ENCODE measurements around the gene ZNF627. TPM values are rescaled to one million over a fixed set of nuclear protein-coding genes. Genes with fewer than 3 reads are reported as not detected.
A peak's percentile ranks its signal among the peaks of the same experiment; 100 is the strongest.
"Not testable (repeated sequence)": the region's sequence is repeated elsewhere in the genome, so short reads cannot be mapped to it uniquely, and the experiment has no call there.

Gene ZNF627
- total and polyA plus RNA-seq, 9 donors, result 14.4 to 31.5 (median 17.5) TPM

GRCh38 chr19:11598746-11599145 lies 1.5 kb downstream of the ZNF627 start:
- H3K36me3 ChIP-seq, result no peaks in the 10 kb centered on the region
- DNase-seq, result peak in 1 of 5 donors; percentile 35
- 92 to 97% (median 94%) methylated on average over 2 of the region's 2 CpGs for WGBS, 3 donors
- no peaks in the 10 kb centered on the region for H3K27me3 ChIP-seq
- H3K4me1 ChIP-seq (ENCODE audit: insufficient read depth), result peaks cover 7% of the 10 kb centered on the region
- intact Hi-C loops (cut with DNase I), result no loop called here
- no peaks in the 10 kb centered on the region for H3K9me3 ChIP-seq
- H3K4me3 ChIP-seq, result no peak overlapping the region
- no peak overlapping the region for H3K27ac ChIP-seq
- TF ChIP-seq CTCF (IDR thresholded peaks at IDR 0.05), result no peak

- WGBS, 3 donors, result 93 to 95% (median 94%) methylated on average over 8 of the region's 8 CpGs
- intact Hi-C loops (cut with DNase I), result not testable (repeated sequence)
These were observed 2.4 kb downstream of the ZNF627 start for GRCh38 chr19:11599704-11600103.

GRCh38 chr19:11606484-11606883 lies 9.2 kb downstream of the ZNF627 start:
- TF ChIP-seq CTCF (IDR thresholded peaks at IDR 0.05) (no peak), EP300 (IDR thresholded peaks at IDR 0.05) (no peak), POLR2A (IDR thresholded peaks at IDR 0.05) (no peak)
- H3K36me3 ChIP-seq, result no peaks in the 10 kb centered on the region
- H3K27ac ChIP-seq, result no peak overlapping the region
- no peak overlapping the region for H3K4me3 ChIP-seq
- no peak for DNase-seq
- 96 to 99% (median 99%) methylated on average over 8 of the region's 8 CpGs for WGBS, 3 donors
- intact Hi-C loops (cut with DNase I), result no loop called here
- H3K4me1 ChIP-seq (ENCODE audit: insufficient read depth), result peaks cover 4% of the 10 kb centered on the region
- H3K27me3 ChIP-seq, result no peaks in the 10 kb centered on the region
- no peaks in the 10 kb centered on the region for H3K9me3 ChIP-seq

More at GRCh38 chr19:11599704-11600103, 2.4 kb downstream of the ZNF627 start:
- H3K27me3 ChIP-seq; H3K27ac ChIP-seq; H3K9me3 ChIP-seq; DNase-seq; H3K4me1 ChIP-seq (ENCODE audit: insufficient read depth); H3K36me3 ChIP-seq; H3K4me3 ChIP-seq: not testable (repeated sequence)

- Histone ChIP-seq H3K27ac (no peak overlapping the region), H3K4me1 (ENCODE audit: insufficient read depth) (no peaks in the 10 kb centered on the region), H3K4me3 (no peak overlapping the region), H3K9me3 (no peaks in the 10 kb centered on the region), H3K36me3 (no peaks in the 10 kb centered on the region), H3K27me3 (no peaks in the 10 kb centered on the region)
- 89 to 100% (median 95%) methylated on average over 1 of the region's 1 CpG for WGBS, 3 donors
- DNase-seq, result no peak
- TF ChIP-seq EP300 (IDR thresholded peaks at IDR 0.05) (no peak), CTCF (IDR thresholded peaks at IDR 0.05) (no peak), POLR2A (IDR thresholded peaks at IDR 0.05) (no peak)
- intact Hi-C loops (cut with DNase I), result no loop called here
These were observed 14.4 kb downstream of the ZNF627 start for GRCh38 chr19:11611730-11612129.

- H3K36me3 ChIP-seq, result no peaks in the 10 kb centered on the region
- no peaks in the 10 kb centered on the region for H3K4me1 ChIP-seq (ENCODE audit: insufficient read depth)
- WGBS, 3 donors, result 96 to 99% (median 97%) methylated on average over 5 of the region's 5 CpGs
- no peak for DNase-seq
- no peaks in the 10 kb centered on the region for H3K27me3 ChIP-seq
- no peak overlapping the region for H3K4me3 ChIP-seq
- H3K27ac ChIP-seq, result no peak overlapping the region
- intact Hi-C loops (cut with DNase I), result no loop called here
- H3K9me3 ChIP-seq, result no peaks in the 10 kb centered on the region
- TF ChIP-seq EP300 (IDR thresholded peaks at IDR 0.05) (no peak), POLR2A (IDR thresholded peaks at IDR 0.05) (no peak), CTCF (IDR thresholded peaks at IDR 0.05) (no peak)
These were observed 15.7 kb downstream of the ZNF627 start for GRCh38 chr19:11612816-11613511.

Measured in ovary (tissue), 9 donors.